Skeletal muscle tissue (tissue), 4 donors: ENCODE measurements around the gene MRPL4. TPM values are rescaled to one million over a fixed set of nuclear protein-coding genes. Genes with fewer than 3 reads are reported as not detected.

Experiments used
- H3K27ac ChIP-seq: one replicate; pipeline ENCODE4 v1.7.0; 2013; ENCODE audit warnings: mild to moderate bottlenecking, low read depth, low read length, inconsistent platforms
- H3K27me3 ChIP-seq, 3 donors: one replicate each; pipeline ENCODE4 v1.7.0; 2013; ENCODE audit warnings: low read length in 3 of 3; ENCODE audit not compliant: control insufficient read depth in 3 of 3, insufficient read depth in 3 of 3
- H3K36me3 ChIP-seq, 3 donors: one replicate each; pipeline ENCODE4 v1.7.0; 2013; ENCODE audit warnings: low read length in 3 of 3; ENCODE audit not compliant: control insufficient read depth in 3 of 3, insufficient read depth in 3 of 3
- H3K4me1 ChIP-seq, 3 donors: one replicate each; pipeline ENCODE4 v1.7.0; 2013; ENCODE audit warnings: low read length in 3 of 3, mild to moderate bottlenecking in 3 of 3; ENCODE audit not compliant: control insufficient read depth in 3 of 3, insufficient read depth in 3 of 3
- H3K4me3 ChIP-seq, 3 donors: one replicate each; pipeline ENCODE4 v1.7.0; 2013; ENCODE audit warnings: low read length in 3 of 3
- H3K9ac ChIP-seq, 3 donors: one replicate each; pipeline ENCODE4 v1.7.0; 2013; ENCODE audit warnings: low read length in 3 of 3, mild to moderate bottlenecking in 3 of 3, moderate library complexity in 2 of 3, low read depth in 1 of 3
- H3K9me3 ChIP-seq, 3 donors: one replicate each; pipeline ENCODE4 v1.7.0; 2013; ENCODE audit warnings: low read length in 3 of 3; ENCODE audit not compliant: control insufficient read depth in 3 of 3
- total RNA-seq: library from RNA; depleted of rRNA; stranded (reverse); fragments of >200 nt; gene quantifications from one replicate; pipeline ENCODE4 v1.2.3, GENCODE V29; 2014
- donor health status: Osteomylitis.

MRPL4 gene
- total RNA-seq, 1 donor from 2014 or later: 7.8 TPM

DNA sequence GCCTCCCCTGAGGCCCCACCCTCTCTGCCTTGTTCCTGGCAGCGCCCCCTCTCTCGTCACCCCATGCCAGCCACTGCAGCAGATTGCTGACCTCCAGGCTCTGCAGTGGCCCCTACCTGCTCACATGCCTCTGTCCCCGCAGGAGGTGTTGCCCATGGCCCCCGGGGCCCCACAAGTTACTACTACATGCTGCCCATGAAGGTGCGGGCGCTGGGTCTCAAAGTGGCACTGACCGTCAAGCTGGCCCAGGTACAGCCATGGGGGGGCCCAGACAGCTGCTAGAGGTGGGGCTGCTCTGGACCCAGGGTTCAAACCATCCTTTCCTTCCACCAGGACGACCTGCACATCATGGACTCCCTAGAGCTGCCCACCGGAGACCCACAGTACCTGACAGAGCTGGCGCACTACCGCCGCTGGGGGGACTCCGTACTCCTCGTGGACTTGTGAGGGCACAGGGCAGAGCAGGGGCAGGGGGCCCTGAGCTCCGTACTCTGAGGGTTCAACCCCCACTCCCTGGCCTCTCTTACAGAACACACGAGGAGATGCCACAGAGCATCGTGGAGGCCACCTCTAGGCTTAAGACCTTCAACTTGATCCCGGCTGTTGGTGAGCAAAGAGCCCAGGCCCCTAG lies 6.2 kb downstream of the MRPL4 start:
- Histone ChIP-seq H3K27me3 (no peaks in the 10 kb centered on the region), H3K36me3 (peaks cover 36 to 43% (median 41%) of the 10 kb centered on the region in 3 donors), H3K4me3 (no peak overlapping the region), H3K27ac (no peak overlapping the region), H3K4me1 (peaks cover 0 to 10% (median 2%) of the 10 kb centered on the region in 3 donors), H3K9ac (no peak overlapping the region), H3K9me3 (no peaks in the 10 kb centered on the region)

DNA sequence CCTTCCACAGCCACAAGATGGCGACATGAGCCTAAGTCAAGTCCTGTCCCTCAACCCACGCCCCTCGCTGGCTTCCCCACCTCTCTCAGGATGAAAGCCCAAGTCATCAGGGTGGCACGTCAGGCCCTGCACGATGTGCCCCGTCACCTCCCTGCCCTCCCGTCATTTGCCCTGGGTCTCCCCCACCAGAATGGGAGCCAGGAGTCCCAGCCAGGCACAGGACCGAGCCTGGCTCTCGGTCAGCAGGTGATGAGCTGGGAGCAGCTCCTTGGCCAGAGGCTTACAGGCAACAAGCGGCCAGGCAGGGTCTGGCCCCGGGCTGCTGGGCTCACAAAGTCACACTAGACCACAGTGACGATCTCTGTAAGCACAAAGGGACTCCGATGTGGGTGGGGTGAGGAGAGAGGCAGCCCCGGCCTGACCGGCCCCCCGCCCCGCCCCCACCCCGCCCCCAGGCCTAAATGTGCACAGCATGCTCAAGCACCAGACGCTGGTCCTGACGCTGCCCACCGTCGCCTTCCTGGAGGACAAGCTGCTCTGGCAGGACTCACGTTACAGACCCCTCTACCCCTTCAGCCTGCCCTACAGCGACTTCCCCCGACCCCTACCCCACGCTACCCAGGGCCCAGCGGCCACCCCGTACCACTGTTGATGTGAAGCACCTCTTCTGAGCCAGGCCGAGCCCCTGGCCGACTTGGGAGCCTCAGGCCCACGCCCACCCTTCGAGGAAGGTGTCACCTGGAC lies 7.3 kb downstream of the MRPL4 start:
- H3K27ac ChIP-seq: no peak overlapping the region
- H3K27me3 ChIP-seq: no peaks in the 10 kb centered on the region
- peaks cover 33 to 36% (median 36%) of the 10 kb centered on the region in 3 donors for H3K36me3 ChIP-seq
- H3K4me1 ChIP-seq: peaks cover 0 to 7% (median 2%) of the 10 kb centered on the region in 3 donors
- H3K4me3 ChIP-seq: no peak overlapping the region
- H3K9ac ChIP-seq: peak overlapping the region in 1 of 3 donors; percentile 20
- no peaks in the 10 kb centered on the region for H3K9me3 ChIP-seq

DNA sequence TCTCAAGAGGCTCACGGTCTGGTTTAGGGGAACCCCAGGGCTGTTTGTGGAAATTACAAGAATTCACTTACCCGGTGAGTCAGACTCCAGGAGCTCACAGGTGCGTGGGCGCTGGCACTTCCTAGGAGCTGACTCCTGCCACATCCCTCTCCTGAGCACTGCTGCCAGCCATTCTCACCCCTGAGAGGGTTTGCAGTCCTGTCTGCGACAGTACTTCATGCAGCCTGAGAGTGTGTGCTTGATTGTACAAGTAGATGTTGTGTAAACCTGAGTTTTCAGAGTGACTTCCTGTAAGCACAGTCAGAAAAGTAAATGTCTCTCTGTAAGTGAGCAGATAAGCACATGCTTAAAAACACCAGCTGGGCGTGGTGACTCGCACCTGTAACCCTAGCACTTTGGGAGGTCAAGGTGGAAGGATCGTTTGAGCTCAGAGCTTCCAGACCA lies 8.1 kb downstream of the MRPL4 start:
- Histone ChIP-seq H3K4me1 (peaks cover 0 to 7% (median 2%) of the 10 kb centered on the region in 3 donors), H3K9me3 (no peaks in the 10 kb centered on the region), H3K4me3 (no peak overlapping the region), H3K27me3 (no peaks in the 10 kb centered on the region), H3K36me3 (peaks cover 26 to 31% (median 28%) of the 10 kb centered on the region in 3 donors), H3K27ac (no peak overlapping the region), H3K9ac (no peak overlapping the region)

DNA sequence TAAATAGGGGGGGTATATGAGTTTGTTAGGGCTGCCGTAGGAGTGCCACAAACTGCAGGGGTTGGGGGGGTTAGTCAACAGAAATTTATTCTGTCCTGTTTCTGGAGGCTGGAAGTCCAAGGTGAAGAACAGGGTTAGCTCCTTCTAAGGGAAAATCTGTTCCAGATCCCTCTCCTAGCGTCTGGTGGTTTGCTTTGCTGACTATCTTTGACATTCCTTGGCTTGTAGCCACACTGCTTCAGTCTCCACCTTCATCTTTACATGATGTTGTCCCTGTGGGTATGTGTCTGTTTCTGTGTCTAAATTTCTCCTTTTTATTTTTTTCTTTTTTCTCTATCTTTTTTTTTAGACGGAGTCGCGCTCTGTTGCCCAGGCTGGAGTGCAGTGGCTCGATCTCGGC lies 10.8 kb downstream of the MRPL4 start:
- Histone ChIP-seq H3K4me3 (no peak overlapping the region), H3K27me3 (no peaks in the 10 kb centered on the region), H3K4me1 (peaks cover 0 to 7% (median 2%) of the 10 kb centered on the region in 3 donors), H3K9me3 (no peaks in the 10 kb centered on the region), H3K36me3 (peaks cover 9 to 14% (median 11%) of the 10 kb centered on the region in 3 donors), H3K9ac (no peak overlapping the region), H3K27ac (no peak overlapping the region)

DNA sequence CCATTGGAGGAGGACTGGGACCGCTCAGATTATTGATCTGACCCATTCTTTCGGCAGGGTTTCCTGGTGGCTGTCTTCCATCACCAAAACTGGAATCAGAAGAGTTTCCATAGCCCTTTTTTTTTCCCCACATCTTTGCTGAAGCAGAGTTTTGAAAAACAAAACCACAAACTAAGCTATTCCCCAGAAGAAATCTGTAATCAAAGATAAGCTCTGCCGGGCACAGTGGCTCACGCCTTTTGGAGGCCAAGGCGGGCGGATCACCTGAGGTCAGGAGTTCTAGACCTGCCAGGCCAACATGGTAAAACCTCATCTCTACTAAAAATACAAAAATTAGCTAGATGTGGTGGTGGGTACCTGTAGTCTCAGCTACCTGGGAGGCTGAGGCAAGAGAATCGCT lies 14.7 kb downstream of the MRPL4 start:
- Histone ChIP-seq H3K4me1 (peaks cover 18 to 20% (median 19%) of the 10 kb centered on the region in 3 donors), H3K27me3 (peaks cover 0 to 14% (median 10%) of the 10 kb centered on the region in 3 donors), H3K27ac (no peak overlapping the region), H3K36me3 (no peaks in the 10 kb centered on the region), H3K4me3 (no peak overlapping the region), H3K9ac (no peak overlapping the region), H3K9me3 (no peaks in the 10 kb centered on the region)

DNA sequence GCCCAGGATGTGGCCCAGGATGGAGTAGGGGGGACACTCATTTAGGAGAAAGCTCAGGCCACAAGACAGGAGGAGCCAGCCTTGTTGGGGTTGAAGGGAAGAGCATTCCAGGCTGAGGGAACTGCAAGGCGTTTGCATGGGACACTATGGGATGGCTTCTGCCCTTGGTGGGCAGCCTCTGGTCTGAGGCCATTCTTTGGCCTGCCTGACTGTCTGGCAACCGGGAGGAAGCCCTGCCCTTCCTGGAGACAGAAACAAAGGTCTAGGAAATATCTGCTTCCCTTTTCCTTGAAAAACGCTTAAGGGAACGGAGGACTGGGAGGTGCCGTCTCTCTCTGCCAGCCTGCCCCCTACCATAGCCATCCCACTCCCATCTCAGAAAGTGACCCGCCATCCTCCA lies 16.1 kb downstream of the MRPL4 start:
- peak overlapping the region in 1 of 3 donors; percentile 16 for H3K9ac ChIP-seq
- peaks cover 20 to 23% (median 23%) of the 10 kb centered on the region in 3 donors for H3K4me1 ChIP-seq
- peaks cover 0 to 14% (median 10%) of the 10 kb centered on the region in 3 donors for H3K27me3 ChIP-seq
- no peaks in the 10 kb centered on the region for H3K36me3 ChIP-seq
- peak overlapping the region; percentile 91 for H3K27ac ChIP-seq
- no peak overlapping the region for H3K4me3 ChIP-seq
- no peaks in the 10 kb centered on the region for H3K9me3 ChIP-seq

DNA sequence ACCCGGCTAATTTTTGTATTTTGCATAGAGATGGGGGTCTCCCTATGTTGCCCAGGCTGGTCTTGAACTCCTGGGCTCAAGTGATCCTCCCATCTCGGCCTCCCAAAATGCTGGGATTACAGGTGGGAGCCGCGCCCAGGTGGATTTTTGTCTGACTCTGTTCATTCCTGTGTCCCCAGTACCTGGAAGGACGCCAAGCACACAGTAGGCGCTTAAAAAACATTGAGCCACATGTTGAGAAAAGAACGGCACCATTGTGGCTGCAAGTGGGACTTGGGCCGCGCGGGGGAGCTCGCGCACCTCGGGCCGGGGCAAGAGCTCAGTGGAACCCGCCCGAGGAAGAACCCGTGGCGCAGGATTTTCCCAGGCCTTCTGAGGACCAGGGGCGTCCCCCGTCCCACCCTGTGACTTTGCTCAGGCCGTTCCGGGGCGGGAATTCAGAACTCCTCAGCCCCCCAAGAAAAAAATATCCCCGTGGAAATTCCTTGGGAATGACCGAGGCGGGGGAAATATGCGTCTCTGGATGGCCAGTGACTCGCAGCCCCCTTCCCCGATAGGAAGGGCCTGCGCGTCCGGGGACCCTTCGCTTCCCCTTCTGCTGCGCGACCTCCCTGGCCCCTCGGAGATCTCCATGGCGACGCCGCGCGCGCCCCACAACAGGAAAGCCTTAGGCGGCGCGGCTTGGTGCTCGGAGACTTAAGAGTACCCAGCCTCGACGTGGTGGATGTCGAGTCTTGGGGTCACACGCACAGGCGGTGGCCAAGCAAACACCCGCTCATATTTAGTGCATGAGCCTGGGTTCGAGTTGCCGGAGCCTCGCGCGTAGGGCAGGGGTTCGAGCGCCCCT lies 17.5 kb downstream of the MRPL4 start:
- H3K27me3 ChIP-seq: peaks cover 0 to 14% (median 10%) of the 10 kb centered on the region in 3 donors
- H3K4me3 ChIP-seq: peak overlapping the region; percentile 67 to 76 (median 75)
- peaks cover 20 to 23% (median 23%) of the 10 kb centered on the region in 3 donors for H3K4me1 ChIP-seq
- H3K27ac ChIP-seq: peak overlapping the region; percentile 91
- H3K9ac ChIP-seq: peak overlapping the region; percentile 75 to 82 (median 77)
- peaks cover 0 to 1% (median under 1%) of the 10 kb centered on the region in 3 donors for H3K36me3 ChIP-seq
- H3K9me3 ChIP-seq: no peaks in the 10 kb centered on the region

DNA sequence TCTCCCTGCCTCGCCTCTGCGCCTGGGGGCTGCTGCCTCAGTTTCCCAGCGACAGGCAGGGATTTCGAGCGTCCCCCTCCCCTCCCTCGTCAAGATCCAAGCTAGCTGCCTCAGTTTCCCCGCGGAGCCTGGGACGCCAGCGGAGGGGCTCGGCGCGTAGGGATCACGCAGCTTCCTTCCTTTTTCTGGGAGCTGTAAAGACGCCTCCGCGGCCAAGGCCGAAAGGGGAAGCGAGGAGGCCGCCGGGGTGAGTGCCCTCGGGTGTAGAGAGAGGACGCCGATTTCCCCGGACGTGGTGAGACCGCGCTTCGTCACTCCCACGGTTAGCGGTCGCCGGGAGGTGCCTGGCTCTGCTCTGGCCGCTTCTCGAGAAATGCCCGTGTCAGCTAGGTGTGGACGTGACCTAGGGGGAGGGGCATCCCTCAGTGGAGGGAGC lies 18.2 kb downstream of the MRPL4 start:
- H3K4me3 ChIP-seq: peak overlapping the region; percentile 67 to 76 (median 75)
- H3K36me3 ChIP-seq: peaks cover 0 to 8% (median 3%) of the 10 kb centered on the region in 3 donors
- no peaks in the 10 kb centered on the region for H3K9me3 ChIP-seq
- peak overlapping the region; percentile 91 for H3K27ac ChIP-seq
- H3K4me1 ChIP-seq: peaks cover 20 to 23% (median 23%) of the 10 kb centered on the region in 3 donors
- peaks cover 0 to 14% (median 10%) of the 10 kb centered on the region in 3 donors for H3K27me3 ChIP-seq
- peak overlapping the region; percentile 75 to 82 (median 77) for H3K9ac ChIP-seq

DNA sequence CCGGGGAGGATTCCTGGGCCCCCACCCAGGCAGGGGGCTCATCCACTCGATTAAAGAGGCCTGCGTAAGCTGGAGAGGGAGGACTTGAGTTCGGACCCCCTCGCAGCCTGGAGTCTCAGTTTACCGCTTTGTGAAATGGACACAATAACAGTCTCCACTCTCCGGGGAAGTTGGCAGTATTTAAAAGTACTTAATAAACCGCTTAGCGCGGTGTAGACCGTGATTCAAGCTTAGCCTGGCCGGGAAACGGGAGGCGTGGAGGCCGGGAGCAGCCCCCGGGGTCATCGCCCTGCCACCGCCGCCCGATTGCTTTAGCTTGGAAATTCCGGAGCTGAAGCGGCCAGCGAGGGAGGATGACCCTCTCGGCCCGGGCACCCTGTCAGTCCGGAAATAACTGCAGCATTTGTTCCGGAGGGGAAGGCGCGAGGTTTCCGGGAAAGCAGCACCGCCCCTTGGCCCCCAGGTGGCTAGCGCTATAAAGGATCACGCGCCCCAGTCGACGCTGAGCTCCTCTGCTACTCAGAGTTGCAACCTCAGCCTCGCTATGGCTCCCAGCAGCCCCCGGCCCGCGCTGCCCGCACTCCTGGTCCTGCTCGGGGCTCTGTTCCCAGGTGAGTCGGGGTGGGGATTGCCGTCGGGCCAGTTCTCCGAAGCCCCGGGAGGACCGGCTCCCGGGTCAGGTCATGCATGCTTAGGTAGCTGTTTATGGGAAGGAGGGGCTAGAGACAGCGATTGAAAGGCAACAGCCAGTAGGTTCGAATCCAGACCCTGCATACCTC lies 18.8 kb downstream of the MRPL4 start, which contains the start of gene ICAM1:
Gene ICAM1, plus strand, starts transcription at position 505 of the 779 bp plus-strand sequence. Its CDS starts 40 bp downstream, at position 545.
- H3K27me3 ChIP-seq: peaks cover 0 to 14% (median 10%) of the 10 kb centered on the region in 3 donors
- H3K9ac ChIP-seq: peak within 1 kb of the TSS; percentile 75 to 82 (median 77)
- peak within 1 kb of the TSS; percentile 67 to 76 (median 75) for H3K4me3 ChIP-seq
- H3K27ac ChIP-seq: peak within 1 kb of the TSS; percentile 91
- H3K9me3 ChIP-seq: no peaks in the 10 kb centered on the region
- H3K36me3 ChIP-seq: peaks cover 0 to 9% (median 3%) of the 10 kb centered on the region in 3 donors
- H3K4me1 ChIP-seq: peaks cover 20 to 23% (median 23%) of the 10 kb centered on the region in 3 donors
